HG03469 (cell line): ENCODE results near the gene PRRX1.

ENCODE experiments used
- ATAC-seq: cut with Tn5 transposase; IDR thresholded peaks from one replicate; pipeline ENCODE4 v1.9.1; 2021; ENCODE audit warnings: mild to moderate bottlenecking, moderate library complexity, moderate number of reproducible peaks; ENCODE audit not compliant: unreplicated experiment

Gene PRRX1

GRCh38 chr1:170686291-170686690 lies 22.4 kb downstream of the PRRX1 start:
- no peak for ATAC-seq

DNA sequence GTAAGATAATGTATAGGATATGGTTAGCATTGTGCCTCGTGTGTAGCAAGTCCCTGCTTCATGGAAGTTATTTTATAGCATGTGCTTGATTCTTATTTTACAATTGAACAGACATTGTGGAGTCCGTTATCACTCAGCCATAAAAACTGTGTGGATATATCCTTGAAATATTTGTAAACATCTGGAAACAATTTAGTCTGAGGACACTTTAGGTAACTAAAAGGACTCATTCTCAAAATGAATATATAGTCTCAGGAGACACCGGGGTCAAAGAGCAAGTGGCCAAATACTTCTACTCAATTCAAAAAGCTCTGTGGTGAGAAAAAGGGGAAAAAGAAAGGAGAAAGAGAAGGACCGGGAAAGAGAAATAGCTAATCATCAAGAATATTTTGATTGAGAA lies 23.7 kb downstream of the PRRX1 start:
- no peak for ATAC-seq

DNA sequence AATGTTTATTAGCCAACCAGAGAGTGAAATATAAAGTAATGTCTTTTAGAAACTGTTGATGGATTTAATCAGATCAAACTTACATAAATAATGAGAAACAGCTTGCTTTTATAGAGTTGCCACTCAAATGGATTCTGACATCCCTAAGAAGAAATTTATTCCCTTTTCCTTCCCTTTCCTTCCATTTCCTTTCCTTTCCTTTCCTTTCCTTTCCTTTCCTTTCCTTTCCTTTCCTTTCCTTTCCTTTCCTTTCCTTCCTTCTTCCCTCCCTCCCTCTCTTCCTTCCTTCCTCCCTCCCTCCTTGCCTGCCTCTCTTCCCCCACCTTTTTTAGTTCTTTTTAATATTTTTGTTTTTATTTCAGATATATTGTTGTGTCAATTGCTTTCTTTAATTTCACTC lies 27.3 kb downstream of the PRRX1 start:
- ATAC-seq, result no peak

GRCh38 chr1:170692866-170693575 lies 29.1 kb downstream of the PRRX1 start:
- no peak for ATAC-seq

DNA sequence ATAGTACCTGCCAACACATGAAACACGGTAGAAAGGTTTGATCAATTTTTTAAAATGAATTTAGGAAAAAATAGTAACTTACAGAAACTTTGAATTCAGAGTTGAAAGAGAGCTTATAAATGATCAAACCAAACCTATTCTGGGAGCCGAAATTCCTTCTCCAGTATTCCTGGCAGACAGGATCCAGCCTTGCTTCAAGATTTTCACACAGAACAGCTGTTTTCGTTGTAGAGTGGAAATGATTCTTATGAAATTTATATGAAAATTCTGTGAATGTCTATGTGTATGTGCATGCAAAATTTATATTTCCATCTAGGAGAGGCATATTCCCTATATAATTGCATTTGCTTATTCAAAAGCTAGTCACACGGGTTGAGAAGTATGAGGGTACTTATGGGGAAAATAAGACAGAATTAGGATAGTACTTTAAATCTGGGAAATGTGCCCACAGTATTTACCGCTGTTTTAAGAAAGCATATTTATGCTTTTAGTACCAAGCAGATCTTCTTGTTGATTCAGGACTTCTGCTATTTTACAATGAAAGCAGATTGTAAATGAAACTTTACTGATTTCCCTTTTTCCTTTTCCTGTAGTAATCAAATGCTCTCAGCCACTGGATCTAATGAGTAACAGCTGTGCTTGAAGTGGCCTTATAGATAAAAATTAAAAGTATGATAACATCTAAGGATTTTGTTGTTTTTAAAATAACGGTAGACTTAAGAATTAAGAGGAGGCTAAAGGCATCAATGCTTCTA lies 30.4 kb downstream of the PRRX1 start:
- no peak for ATAC-seq

DNA sequence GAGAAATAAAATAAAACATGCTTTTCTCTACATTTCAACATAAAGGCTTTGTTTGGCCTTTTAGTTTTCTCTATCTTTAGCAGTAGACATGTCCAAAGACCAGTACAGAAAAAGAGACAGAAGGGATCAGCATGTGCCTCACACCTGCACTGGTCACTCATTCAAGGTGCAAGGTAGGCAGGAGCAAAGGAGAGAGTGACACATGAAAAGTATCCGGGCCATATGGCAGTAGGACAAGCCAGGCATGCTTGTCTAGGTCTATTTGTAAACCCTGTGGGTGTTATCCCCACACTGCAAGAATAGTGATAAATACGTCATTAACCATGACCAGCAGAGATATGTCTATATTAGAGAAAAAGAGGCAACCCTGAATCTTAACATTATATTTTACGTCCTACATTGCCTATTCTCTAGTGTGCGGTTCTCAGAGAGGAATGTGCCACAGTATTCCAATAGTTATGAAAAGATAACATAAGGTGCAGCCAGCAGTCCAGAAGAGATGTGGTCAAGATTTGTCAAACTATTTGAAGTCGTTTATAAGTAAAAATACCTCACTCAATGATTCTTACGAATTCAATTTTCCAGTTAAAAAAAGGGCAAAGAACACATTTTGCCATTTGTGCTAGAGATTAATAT lies 32.1 kb downstream of the PRRX1 start:
- ATAC-seq, result no peak

DNA sequence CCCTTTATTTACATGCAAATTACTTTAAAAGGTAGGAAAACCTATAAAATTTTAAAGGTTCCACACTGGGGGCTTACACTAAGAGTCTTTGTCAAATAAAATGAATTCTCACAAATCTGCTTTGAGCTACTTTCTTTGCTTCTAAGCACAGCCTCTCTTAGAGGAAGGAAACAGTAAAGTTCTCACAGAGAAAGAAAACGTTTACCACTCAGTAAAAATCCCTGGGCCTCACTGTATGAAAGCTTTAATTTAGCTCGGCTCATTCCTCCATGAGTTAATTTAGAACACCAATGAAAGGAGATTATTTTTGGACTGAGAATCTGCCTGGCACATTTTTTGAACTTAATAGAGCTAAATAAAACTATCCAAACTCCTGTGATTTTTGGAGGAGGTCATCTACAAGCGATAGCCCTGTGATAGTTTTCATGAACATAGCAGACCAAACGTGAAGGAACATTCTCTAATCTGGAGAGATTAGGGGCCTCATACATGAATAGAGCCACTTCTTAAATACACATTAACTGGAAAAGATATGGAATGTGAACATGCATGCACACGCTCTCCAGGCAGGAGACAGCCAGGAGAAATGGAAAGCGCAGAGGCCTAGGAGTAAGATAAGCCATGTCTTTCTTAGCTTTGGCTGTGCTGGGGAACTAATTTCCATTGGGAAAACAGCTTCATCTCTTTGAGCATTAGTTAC lies 32.8 kb downstream of the PRRX1 start:
- ATAC-seq, result no peak

DNA sequence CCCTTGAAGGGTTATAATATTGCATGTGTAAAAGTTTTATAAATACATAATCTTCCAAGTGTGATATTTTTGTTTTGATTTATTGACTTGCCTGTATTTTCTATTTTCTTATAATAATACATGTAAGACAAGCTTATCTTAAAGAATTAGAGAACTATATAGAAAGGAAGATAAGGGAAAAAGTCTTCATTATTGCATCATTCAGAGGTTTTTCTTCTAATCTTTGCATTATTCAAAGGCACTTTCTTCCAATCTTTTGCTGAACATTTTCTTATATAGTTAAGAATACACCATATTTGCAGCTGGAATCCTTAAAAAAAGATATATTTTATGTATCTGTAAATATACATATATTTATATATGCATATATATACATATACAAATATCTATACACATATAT lies 33.4 kb downstream of the PRRX1 start:
- ATAC-seq, result no peak

DNA sequence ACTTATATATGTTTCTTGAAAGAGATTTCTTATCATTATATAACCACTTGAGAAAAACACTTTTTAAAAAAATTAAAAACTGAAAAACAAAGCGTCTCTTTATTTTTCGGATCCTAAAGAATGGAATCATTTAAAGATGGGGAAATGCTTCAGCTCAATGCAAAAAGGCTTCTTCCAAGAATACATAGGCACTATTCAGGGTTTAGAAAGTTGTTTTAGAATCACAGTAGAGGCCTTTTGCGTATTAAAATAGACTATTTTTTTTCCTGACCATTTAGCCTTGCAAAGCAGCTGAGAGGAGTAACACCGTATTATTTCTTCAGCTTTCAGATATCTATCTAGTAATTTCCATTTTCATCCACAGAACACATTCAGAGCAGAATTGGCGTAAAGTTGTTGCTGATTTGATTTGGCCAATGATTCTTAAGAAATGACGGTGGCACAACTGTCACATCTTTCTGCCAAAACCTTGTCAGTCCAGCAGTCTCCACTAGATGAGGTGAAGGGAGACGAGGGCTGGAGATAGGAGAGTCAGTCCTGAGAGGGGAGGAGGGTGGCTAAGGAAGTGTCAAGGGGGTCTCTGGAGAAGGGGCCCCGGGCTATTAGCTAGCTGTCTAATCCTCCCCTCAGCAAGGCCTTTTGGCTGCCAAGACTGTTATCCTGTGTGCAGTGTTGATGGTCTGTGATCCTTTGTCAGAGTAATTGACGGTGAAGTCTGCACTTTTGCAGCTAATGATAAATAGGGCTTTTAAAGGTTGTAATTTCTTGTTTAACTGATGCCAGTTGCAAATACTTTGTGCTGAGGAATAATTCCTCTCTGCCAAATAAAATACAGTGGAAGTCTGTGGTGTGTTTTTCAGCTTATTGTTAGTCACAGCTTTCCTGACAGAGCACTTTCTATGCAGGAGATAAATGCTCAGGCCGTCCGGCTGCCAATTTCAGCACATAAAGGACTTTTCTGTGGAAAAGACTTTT lies 34.7 kb downstream of the PRRX1 start:
- no peak for ATAC-seq

GRCh38 chr1:170699696-170700095 lies 35.8 kb downstream of the PRRX1 start:
- no peak for ATAC-seq

GRCh38 chr1:170700842-170701615 lies 37.1 kb downstream of the PRRX1 start:
- ATAC-seq, result no peak

GRCh38 chr1:170701962-170702361 lies 38.0 kb downstream of the PRRX1 start:
- ATAC-seq, result no peak

GRCh38 chr1:170703591-170703990 lies 39.7 kb downstream of the PRRX1 start:
- no peak for ATAC-seq

- no peak for ATAC-seq
These were observed 40.3 kb downstream of the PRRX1 start for GRCh38 chr1:170704256-170704655.

DNA sequence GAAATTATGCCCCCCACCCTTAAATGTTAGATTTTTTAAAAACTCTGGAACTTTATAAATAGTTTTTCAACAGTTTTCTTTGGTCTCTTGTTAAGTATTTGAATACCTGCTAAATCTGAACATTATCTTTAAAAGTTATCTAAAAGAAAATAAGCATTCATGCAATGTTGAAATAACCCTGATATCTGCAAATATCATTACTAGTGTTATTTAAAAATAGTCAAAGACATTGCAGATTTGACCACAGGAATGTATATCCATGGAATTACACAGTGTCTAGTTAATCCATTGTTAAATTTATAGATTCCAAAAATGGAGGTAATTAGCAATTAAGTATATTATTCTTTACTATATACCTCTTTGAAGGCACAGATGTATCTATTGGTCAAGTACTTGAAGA lies 42.0 kb downstream of the PRRX1 start:
- no peak for ATAC-seq

DNA sequence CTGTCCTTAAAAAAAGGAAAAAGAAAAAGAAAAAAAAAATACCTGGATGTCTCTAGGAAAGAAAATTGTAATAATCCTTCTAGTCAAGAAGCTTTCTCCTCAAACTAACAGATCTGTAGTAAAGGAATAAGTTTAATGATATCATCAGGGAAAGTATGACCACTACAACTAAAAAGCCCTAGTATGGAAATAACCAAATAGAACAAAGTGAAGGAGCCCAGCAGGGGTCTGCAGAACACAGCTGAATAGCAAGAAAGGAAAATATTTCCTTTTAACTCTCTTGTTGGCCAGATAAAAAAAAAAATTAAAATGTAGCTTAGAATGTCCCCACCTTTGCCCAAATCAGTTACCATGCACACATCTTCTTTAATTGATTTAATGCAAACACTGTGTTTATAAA lies 43.2 kb downstream of the PRRX1 start:
- no peak for ATAC-seq

- no peak for ATAC-seq
These were observed 44.2 kb downstream of the PRRX1 start for GRCh38 chr1:170707959-170708655.

- no peak for ATAC-seq
These were observed 47.8 kb downstream of the PRRX1 start for GRCh38 chr1:170711682-170712081.

DNA sequence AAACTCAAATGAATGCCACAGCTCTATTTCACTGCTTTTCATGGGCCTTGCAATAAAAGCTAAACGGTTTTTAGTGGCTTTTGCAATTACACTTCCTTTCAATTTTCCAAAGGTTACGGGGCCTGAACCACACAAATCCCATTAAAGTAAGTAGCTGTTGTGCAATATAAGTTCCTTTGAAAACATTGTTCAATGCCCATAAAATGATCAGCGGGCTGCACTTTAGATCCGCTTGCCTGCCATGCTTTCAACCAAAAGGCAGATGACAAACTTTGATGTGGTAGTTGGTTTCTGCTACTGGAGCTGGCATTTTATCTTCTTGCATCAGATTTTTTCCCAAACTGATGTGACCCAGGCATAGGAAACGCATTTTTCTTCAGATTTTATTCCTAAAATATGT lies 50.2 kb downstream of the PRRX1 start:
- ATAC-seq, result no peak
